HepG2 (cell line): ENCODE data around the gene ADCY1. TPM values are rescaled to one million over a fixed set of nuclear protein-coding genes. Genes with fewer than 3 reads are reported as not detected.

Source experiments
- ATAC-seq: fragments of 200-7000 bp; cut with Tn5 transposase; 3 replicates; pipeline ENCODE4 v1.9.1; 2020; ENCODE audit warnings: mild to moderate bottlenecking, moderate library complexity
- BruUV-seq: library from RNA; stranded (reverse); fragments of 400-500 nt; replicated peaks from 2 replicates; lab custom pipeline; 2021; lab: Mats Ljungman, UMichigan
- CTCF ChIA-PET: fragments of 300-600 bp; formaldehyde crosslinking; extraction: SDS; loops from one replicate; lab custom pipeline; 2021; ENCODE audit warnings: low total read pairs, inconsistent platforms, low intra/inter-chr PET ratio; lab: Yijun Ruan, JAX
- POLR2A ChIA-PET: fragments of 350-600 bp; sonication (Branson Sonifier 250); formaldehyde crosslinking; loops from one replicate; lab custom pipeline; 2020; ENCODE audit warnings: antibody characterized with exemption, inconsistent platforms; lab: Yijun Ruan, JAX
- DNase-seq: peaks from one replicate; pipeline ENCODE4 v3.0.0-alpha.2; 2015; ENCODE audit warnings: low spot score
- FAIRE-seq: peaks from 3 replicates; lab custom pipeline; 2011; peaks lifted over from hg19 to GRCh38; lab: Jason Lieb, UNC
- H2AFZ ChIP-seq: one replicate; pipeline ENCODE4 v1.6.1; 2011; ENCODE audit warnings: low read length, inconsistent platforms
- H3K27ac ChIP-seq: fragments of 300-600 bp; 3 replicates; pipeline ENCODE4 v1.8.0; 2011; ENCODE audit warnings: mixed run types, mild to moderate bottlenecking, mixed read lengths, low read length, inconsistent platforms; ENCODE audit not compliant: insufficient read depth; ENCODE audit errors: extremely low read length
- H3K27me3 ChIP-seq, 2 experiments: fragments of 200-600 bp in 1 of 2; 2 replicates in 1 of 2; 3 replicates in 1 of 2; pipeline versions ENCODE4 v1.6.0 to v1.8.0; 2011; ENCODE audit warnings: low read length in 2 of 2, mild to moderate bottlenecking in 2 of 2, moderate library complexity in 2 of 2, inconsistent platforms in 1 of 2; ENCODE audit not compliant: insufficient read depth in 2 of 2, control insufficient read depth in 1 of 2
- H3K36me3 ChIP-seq, 2 experiments: fragments of 200-600 bp in 1 of 2; replicated peaks in 1 of 2; 2 replicates in 1 of 2; 3 replicates in 1 of 2; pipeline versions ENCODE4 v1.5.1 to v1.8.0; 2011; ENCODE audit warnings: low read length in 2 of 2, inconsistent platforms in 1 of 2; ENCODE audit not compliant: insufficient read depth in 2 of 2, control insufficient read depth in 1 of 2
- H3K4me1 ChIP-seq: 2 replicates; pipeline ENCODE4 v1.5.1; 2012; ENCODE audit warnings: low read length, inconsistent platforms; ENCODE audit not compliant: insufficient read depth
- H3K4me2 ChIP-seq: 2 replicates; pipeline ENCODE4 v1.6.0; 2011; ENCODE audit warnings: low read depth, low read length, inconsistent platforms
- H3K4me3 ChIP-seq, 3 experiments: fragments of 200-600 bp in 1 of 3; sonication (generic), shearing (Covaris generic) in 1 of 3; replicated peaks in 1 of 3; 2 replicates each; pipeline ENCODE4 v1.5.1; 2011 to 2016; ENCODE audit warnings: low read length in 3 of 3, inconsistent platforms in 2 of 3, low read depth in 2 of 3, mild to moderate bottlenecking in 2 of 3, control low read depth in 1 of 3, mixed read lengths in 1 of 3; ENCODE audit not compliant: insufficient read depth in 1 of 3
- H3K79me2 ChIP-seq: one replicate; pipeline ENCODE4 v1.6.1; 2011; ENCODE audit warnings: low read length, inconsistent platforms; ENCODE audit not compliant: insufficient read depth
- H3K9ac ChIP-seq: 2 replicates; pipeline ENCODE4 v1.6.0; 2011; ENCODE audit warnings: mild to moderate bottlenecking, low read depth, low read length, inconsistent platforms; ENCODE audit not compliant: insufficient read depth
- H3K9me3 ChIP-seq: 2 replicates; pipeline ENCODE4 v1.5.1; 2012; ENCODE audit warnings: mild to moderate bottlenecking, low read length
- H4K20me1 ChIP-seq: 2 replicates; pipeline ENCODE4 v1.6.0; 2011; ENCODE audit warnings: inconsistent platforms, mild to moderate bottlenecking, low read length, moderate library complexity; ENCODE audit not compliant: insufficient read depth
- ATF2 ChIP-seq: sonication (generic); formaldehyde crosslinking; IDR thresholded peaks from 2 replicates; pipeline ENCODE4 v1.4.0; 2020; ENCODE audit warnings: missing genetic modification reagents
- ATF5 ChIP-seq: sonication (generic); formaldehyde crosslinking; IDR thresholded peaks from 2 replicates; pipeline ENCODE4 v1.4.0; 2020; ENCODE audit warnings: mild to moderate bottlenecking, low read depth, missing genetic modification reagents
- HES4 ChIP-seq: sonication (generic); formaldehyde crosslinking; IDR thresholded peaks from 2 replicates; pipeline ENCODE4 v1.9.0; 2021; ENCODE audit warnings: mild to moderate bottlenecking, missing genetic modification reagents, borderline replicate concordance
- HHEX ChIP-seq: IDR thresholded peaks from 2 replicates; pipeline ENCODE4 v1.6.1; 2016; ENCODE audit warnings: control low read depth
- KAT7 ChIP-seq: IDR thresholded peaks from 2 replicates; pipeline ENCODE4 v1.6.1; 2018; ENCODE audit warnings: borderline replicate concordance, missing compliant biosample characterization
- MAFF ChIP-seq: IDR thresholded peaks from 2 replicates; pipeline ENCODE4 v1.6.1; 2011; ENCODE audit warnings: low read depth, low read length, improper control_type of control experiment
- NFKB2 ChIP-seq: sonication (generic); formaldehyde crosslinking; IDR thresholded peaks from 2 replicates; pipeline ENCODE4 v1.4.0; 2020; ENCODE audit warnings: missing genetic modification reagents, borderline replicate concordance
- NFRKB ChIP-seq: fragments of 450-650 bp; IDR thresholded peaks from 2 replicates; pipeline ENCODE4 v1.6.1; 2017
- RAD21 ChIP-seq: fragments of 450-650 bp; formaldehyde crosslinking; IDR thresholded peaks from 2 replicates; pipeline ENCODE4 v1.5.0; 2020; ENCODE audit warnings: mild to moderate bottlenecking
- REST ChIP-seq, 2 experiments: IDR thresholded peaks; 2 replicates each; pipeline ENCODE4 v1.6.1; 2011 to 2012; ENCODE audit warnings: low read length in 2 of 2, borderline replicate concordance in 1 of 2, low read depth in 1 of 2, mild to moderate bottlenecking in 1 of 2, moderate library complexity in 1 of 2
- RNF219 ChIP-seq: sonication (generic); formaldehyde crosslinking; IDR thresholded peaks from 2 replicates; pipeline ENCODE4 v1.5.0; 2020; ENCODE audit warnings: mild to moderate bottlenecking, missing genetic modification reagents
- SMC3 ChIP-seq: IDR thresholded peaks from 2 replicates; pipeline ENCODE4 v1.6.1; 2011; ENCODE audit warnings: low read length, improper control_type of control experiment
- TOPORS ChIP-seq: sonication (generic); formaldehyde crosslinking; IDR thresholded peaks from 2 replicates; pipeline ENCODE4 v1.8.0; 2023; ENCODE audit warnings: mild to moderate bottlenecking, missing genetic modification reagents
- TSC22D2 ChIP-seq: sonication (generic); formaldehyde crosslinking; IDR thresholded peaks from 2 replicates; pipeline ENCODE4 v1.5.1; 2020; ENCODE audit warnings: missing genetic modification reagents, mild to moderate bottlenecking, borderline replicate concordance
- ZIK1 ChIP-seq: sonication (generic); formaldehyde crosslinking; IDR thresholded peaks from 2 replicates; pipeline ENCODE4 v1.5.0; 2020; ENCODE audit warnings: mild to moderate bottlenecking, low read depth, missing genetic modification reagents, borderline replicate concordance
- ZNF232 ChIP-seq: sonication (generic); formaldehyde crosslinking; IDR thresholded peaks from 2 replicates; pipeline ENCODE4 v1.4.0; 2020; ENCODE audit warnings: missing genetic modification reagents, borderline replicate concordance
- ZNF367 ChIP-seq: sonication (generic); formaldehyde crosslinking; IDR thresholded peaks from 2 replicates; pipeline ENCODE4 v1.4.0; 2020; ENCODE audit warnings: missing genetic modification reagents, borderline replicate concordance
- ZNF567 ChIP-seq: sonication (generic); formaldehyde crosslinking; IDR thresholded peaks from 2 replicates; pipeline ENCODE4 v1.8.1; 2023; ENCODE audit warnings: mild to moderate bottlenecking, missing genetic modification reagents, borderline replicate concordance
- ZNF777 ChIP-seq: sonication (generic); formaldehyde crosslinking; IDR thresholded peaks from 2 replicates; pipeline ENCODE4 v1.4.0; 2020; ENCODE audit warnings: missing genetic modification reagents
- WGBS: methylation state at CpG from one replicate; pipeline ENCODE4 v1.1.6; 2017; ENCODE audit warnings: low lambda C conversion rate; 5-methylcytosine and 5-hydroxymethylcytosine counted together
- in situ Hi-C: cut with HindIII; loops from 2 replicates; pipeline ENCODE4 v1.10.0; 2017; ENCODE audit warnings: low pct_unique_long_range_greater_than_20kb; ENCODE audit not compliant: extremely low pct_ligation_motif_present
- intact Hi-C: fragments of 100-400 bp; cut with micrococcal nuclease; formaldehyde crosslinking; loops from one replicate; pipeline ENCODE4 v1.10.0; 2022; ENCODE audit not compliant: unreplicated experiment
- polyA plus RNA-seq, 8 experiments: library from polyadenylated mRNA; depleted of rRNA in 3 of 8; stranded (reverse) in 7 of 8; unstranded in 1 of 8; fragments of >200 nt; fragmentation: Illumina TruSeq in 4 of 8; extraction: Trizol in 4 of 8; gene quantifications; 2 replicates each; pipeline versions ENCODE4 v1.2.1 to v1.2.3, GENCODE V29; 2011 to 2016; ENCODE audit warnings: low read depth in 4 of 8, missing spikeins in 1 of 8, mixed read lengths in 1 of 8; ENCODE audit not compliant: insufficient read depth in 1 of 8
- total RNA-seq, 5 experiments: library from RNA; depleted of rRNA; stranded (reverse); fragments of >200 nt; fragmentation: Illumina TruSeq; extraction: Trizol; gene quantifications; 2 replicates each; pipeline ENCODE4 v1.2.3, GENCODE V29; 2016; ENCODE audit warnings: low read depth in 1 of 5

ADCY1 gene
- total and polyA plus RNA-seq, 2 of the 13 experiments (the other 11 are each of a cell fraction or from before 2014, with no cell fraction given), result 0.80 to 1.2 TPM

- no peaks in the 10 kb centered on the region for H4K20me1 ChIP-seq
- no peaks in the 10 kb centered on the region; a peak in 1 of 5 replicates for H3K27me3 ChIP-seq
- H3K4me3 ChIP-seq, result no peak overlapping the region
- no peak overlapping the region for H2AFZ ChIP-seq
- intact Hi-C loops, result no loop called here
- H3K9ac ChIP-seq, result no peak overlapping the region
- no peak overlapping the region for H3K4me2 ChIP-seq
- ATAC-seq (no peak), DNase-seq (no peak), FAIRE-seq (no peak)
- no TSS peak for BruUV-seq
- H3K79me2 ChIP-seq, result no peaks in the 10 kb centered on the region
- ChIA-PET CTCF (no interaction called here), POLR2A (no interaction called here)
- no peak overlapping the region for H3K27ac ChIP-seq
- no peaks in the 10 kb centered on the region for H3K4me1 ChIP-seq
- H3K9me3 ChIP-seq, result peaks cover 5% of the 10 kb centered on the region; the same call in 1 of the 2 replicates
- WGBS, result no CpG with 5 or more reads among the region's 1 CpG
- H3K36me3 ChIP-seq, result no peaks in the 10 kb centered on the region
- in situ Hi-C loops, result no loop called here
- TF ChIP-seq TOPORS (CRISPR knock-in tag) (no peak), ZNF232 (CRISPR knock-in tag) (no peak), KAT7 (CRISPR knock-in tag) (no peak), TSC22D2 (no peak), MAFF (no peak), ZNF367 (CRISPR knock-in tag) (no peak), ATF5 (CRISPR knock-in tag) (no peak), ZIK1 (no peak), ZNF567 (CRISPR knock-in tag) (no peak), NFKB2 (CRISPR knock-in tag) (no peak), NFRKB (no peak), ZNF777 (CRISPR knock-in tag) (no peak), ATF2 (CRISPR knock-in tag) (no peak), RAD21 (CRISPR knock-in tag) (no peak), SMC3 (no peak), REST (IDR thresholded peaks at IDR 0.05; ENCODE audit: borderline replicate concordance in 1 of 2, low read depth in 1 of 2, low read length in 2 of 2) (no peak), RNF219 (no peak), HHEX (CRISPR knock-in tag) (no peak), HES4 (CRISPR knock-in tag) (no peak)
Measured at GRCh38 chr7:45606050-45606449, 31.9 kb downstream of the ADCY1 start.
